Breast epithelium (tissue), 3 donors: ENCODE data around the gene AOPEP.

Experiments
- CTCF ChIP-seq, 3 donors: fragments of 450-650 bp; IDR thresholded peaks; one replicate each; pipeline ENCODE4 v1.5.1; 2016 to 2017; ENCODE audit warnings: antibody characterized with exemption in 3 of 3, mild to moderate bottlenecking in 3 of 3, moderate library complexity in 3 of 3
- POLR2A ChIP-seq: fragments of 450-650 bp; IDR thresholded peaks from one replicate; pipeline ENCODE4 v1.6.1; 2016; ENCODE audit warnings: antibody characterized with exemption, mild to moderate bottlenecking, moderate library complexity
- POLR2AphosphoS5 ChIP-seq, 3 donors: sonication (generic); formaldehyde crosslinking; IDR thresholded peaks; one replicate each; pipeline ENCODE4 v1.6.1; 2017; ENCODE audit warnings: antibody characterized with exemption in 3 of 3

DNA sequence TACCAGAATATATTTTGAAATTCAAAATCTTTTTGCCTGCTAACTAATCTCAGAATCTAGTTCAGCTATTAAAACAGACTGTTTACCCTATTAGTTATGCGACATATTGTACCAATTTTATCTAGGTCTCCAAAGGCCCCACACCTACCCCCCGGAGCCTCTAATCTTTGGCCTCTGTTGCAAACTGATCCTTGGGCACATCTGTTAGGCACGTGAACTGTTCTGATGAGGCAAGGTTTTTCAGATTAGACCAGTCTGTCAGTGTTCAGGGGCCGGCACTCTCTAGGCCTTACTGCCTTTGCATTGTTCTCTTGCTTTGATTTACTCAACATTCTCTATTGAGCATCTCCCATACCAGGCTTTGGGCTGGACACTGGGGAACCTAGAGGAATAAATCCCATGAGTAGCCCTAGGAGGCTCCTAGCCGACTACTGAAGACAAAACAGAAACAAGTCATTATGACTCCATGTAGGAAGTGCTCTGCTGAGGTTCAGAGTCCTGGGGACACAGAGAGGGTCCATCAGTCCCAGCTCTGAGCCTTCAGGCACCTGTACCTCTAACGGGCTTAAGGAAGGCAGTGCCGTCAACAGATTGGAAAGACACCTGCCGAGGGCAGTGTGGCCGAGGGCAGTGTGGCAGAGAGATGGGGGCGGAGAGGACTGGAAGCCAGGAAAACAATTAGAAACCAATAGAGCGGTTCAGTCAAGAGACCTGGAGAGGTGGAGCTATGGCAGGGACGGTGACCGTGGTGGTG is 245.1 kb downstream of the AOPEP start:
- no peak for TF ChIP-seq CTCF (IDR thresholded peaks at IDR 0.05)
- no peak for TF ChIP-seq POLR2A
- no peak for TF ChIP-seq POLR2AphosphoS5 (IDR thresholded peaks at IDR 0.05)
